HG03196 (cell line): ENCODE measurements around the gene TNNT3.

Experiments used
- ATAC-seq: cut with Tn5 transposase; IDR thresholded peaks from one replicate; pipeline ENCODE4 v1.9.1; 2021; ENCODE audit not compliant: unreplicated experiment

The TNNT3 gene

GRCh38 chr11:1949922-1950321 is 30.4 kb downstream of the TNNT3 start:
- no peak for ATAC-seq

- no peak for ATAC-seq
These were observed 33.4 kb downstream of the TNNT3 start for GRCh38 chr11:1952806-1953482.

- ATAC-seq, result no peak
These were observed 34.2 kb downstream of the TNNT3 start for GRCh38 chr11:1953489-1954266.

DNA sequence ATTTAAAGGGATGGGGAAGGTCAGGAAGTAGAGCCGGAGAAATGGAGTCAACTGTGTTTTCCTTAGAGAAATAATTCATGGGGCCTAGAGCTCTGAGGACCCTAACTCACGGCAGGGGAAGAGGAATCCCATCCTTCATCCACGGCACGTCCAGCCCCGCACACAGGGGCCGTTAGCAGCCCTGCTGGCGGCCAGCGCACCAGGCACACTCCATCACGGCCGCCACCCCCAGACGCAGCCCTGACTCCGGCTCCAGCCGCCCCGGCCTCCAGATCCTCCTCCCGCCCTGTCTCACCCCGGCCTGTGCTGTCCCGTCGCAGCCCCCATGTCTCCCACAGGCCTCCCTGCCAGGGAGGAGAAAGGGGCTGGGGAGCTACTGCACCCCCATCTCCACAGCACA is 38.9 kb downstream of the TNNT3 start:
- no peak for ATAC-seq

- no peak for ATAC-seq
These were observed 40.3 kb downstream of the TNNT3 start for GRCh38 chr11:1959786-1960185.

GRCh38 chr11:1963864-1964263 is 44.4 kb downstream of the TNNT3 start:
- no peak for ATAC-seq

DNA sequence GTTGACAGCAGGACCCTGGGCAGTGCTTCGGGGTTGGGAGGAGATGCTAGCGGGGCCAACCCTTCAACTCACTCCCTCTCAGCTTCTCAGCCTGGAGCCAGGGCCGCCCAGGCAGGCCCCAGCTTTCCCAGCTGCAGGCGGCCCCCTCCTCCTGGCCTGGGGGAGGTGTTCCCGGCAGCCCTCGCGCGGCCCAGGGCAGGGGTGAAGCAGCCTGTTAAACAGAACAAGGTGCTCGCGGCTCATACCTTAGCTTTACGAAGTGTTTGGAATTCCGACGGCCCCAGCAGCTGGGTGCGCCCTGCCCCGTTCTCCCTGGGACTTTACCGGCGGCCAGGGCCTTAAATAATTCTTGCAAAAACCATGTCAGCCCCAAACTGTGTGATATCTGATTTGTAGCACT is 44.8 kb downstream of the TNNT3 start:
- ATAC-seq, result no peak

DNA sequence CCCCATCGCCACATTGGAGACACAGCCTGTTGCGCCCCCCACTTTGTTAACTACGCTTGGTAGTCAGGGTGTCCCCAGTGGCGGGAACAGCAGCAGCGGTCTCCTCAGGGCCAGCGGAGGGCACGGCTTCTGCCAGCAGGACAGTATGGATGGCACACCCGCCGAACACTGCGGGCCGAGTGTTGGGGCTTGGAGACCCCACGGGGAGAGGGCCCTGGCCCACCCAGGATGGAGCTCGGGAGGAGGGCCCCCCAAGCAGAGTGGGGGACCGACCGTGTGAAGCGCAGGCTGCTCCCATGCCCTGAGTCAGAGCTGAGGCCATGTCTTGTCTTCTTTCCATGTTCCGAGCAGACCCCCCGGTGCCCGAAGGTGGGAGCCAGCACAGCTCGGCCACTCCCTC is 45.5 kb downstream of the TNNT3 start:
- ATAC-seq, result no peak

DNA sequence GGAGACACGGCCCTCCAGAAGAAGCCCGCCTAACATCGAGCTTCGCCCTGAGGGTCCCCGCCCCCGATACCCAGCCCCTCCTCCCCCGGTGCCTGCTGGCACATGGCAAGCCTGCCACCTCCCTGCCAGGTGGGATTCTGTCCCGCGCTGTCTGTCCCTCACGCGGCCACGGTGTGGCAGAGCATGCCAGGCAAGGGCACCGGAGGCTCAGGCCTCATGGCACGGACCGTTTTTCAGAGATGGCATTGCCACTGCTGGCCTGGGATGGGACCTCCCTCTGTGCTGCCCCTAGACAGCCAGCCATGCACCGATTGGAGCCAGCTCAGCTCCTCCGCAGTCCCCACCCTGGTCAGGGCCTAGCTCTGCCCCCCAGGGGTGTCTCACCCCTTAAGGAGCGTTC is 47.0 kb downstream of the TNNT3 start:
- ATAC-seq, result no peak

DNA sequence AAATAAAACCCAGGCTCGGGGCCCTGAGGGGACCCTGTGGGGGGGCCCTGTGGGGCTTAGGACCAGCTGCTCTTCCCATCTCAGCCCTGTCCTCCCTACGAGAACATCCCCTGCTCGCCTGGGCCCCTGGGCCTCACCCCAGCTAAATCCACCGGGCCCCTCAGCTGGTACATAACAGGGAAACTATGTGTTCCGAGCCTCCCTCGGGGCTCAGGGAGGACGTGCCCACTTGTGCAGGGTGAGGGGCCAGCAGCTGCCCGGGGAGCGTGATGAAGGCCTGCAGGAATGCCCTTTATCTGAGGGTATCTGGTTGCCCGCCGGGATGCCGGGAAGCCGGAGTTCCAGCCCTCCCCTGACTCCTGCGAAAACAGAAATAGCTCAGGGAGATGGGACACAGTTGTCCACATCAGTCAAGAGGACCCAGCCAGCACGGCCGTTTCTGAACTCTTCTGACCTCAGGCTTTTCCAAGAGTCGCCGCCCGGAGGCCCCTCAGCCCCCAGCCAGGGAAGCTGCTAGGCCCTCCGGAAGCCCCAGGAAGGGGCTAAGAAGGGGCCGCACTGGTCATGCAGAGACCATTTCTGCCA is 48.2 kb downstream of the TNNT3 start:
- no peak for ATAC-seq

- no peak for ATAC-seq
These were observed 49.0 kb downstream of the TNNT3 start for GRCh38 chr11:1968454-1969002.

DNA sequence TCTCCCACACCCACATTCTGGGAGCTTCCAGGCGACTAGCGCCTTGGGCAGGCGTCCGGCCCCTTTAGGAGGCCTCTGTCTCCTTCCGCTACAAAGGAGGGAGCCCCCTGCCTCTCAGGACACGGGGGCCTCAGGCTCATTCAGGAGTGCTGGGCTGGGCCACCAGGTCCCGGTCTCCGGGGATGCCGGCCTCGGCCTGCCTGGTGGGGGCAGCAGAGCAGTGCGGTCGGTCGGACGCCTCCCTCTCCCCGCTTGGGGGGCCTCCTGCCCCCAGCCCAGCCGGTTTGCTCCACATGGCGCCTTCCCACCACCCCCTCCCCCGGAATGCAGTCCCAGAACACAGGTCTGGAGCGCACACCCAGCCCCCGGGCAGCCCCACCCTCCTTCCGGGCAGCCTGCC is 49.5 kb downstream of the TNNT3 start:
- no peak for ATAC-seq

DNA sequence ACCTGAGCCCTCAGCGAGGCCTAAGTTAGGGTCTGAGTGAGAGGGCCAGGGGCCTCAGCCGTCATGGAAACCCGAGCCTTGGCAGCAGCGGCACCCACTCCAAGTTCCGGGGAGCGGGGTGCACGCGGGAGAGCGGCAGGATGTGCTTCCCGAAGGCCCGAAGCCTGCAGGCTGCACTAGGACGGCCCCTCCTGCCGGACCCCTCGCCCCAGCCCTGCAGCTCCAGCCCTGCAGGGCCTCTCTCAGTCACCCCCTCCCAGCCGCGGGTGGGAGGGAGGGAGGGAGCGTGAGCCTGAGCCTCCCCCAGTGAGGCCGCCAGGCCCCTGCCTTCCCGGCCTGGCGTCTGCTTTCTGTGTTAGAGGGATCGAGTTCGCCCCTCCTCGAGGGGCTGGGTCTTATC is 50.3 kb downstream of the TNNT3 start:
- ATAC-seq, result no peak

DNA sequence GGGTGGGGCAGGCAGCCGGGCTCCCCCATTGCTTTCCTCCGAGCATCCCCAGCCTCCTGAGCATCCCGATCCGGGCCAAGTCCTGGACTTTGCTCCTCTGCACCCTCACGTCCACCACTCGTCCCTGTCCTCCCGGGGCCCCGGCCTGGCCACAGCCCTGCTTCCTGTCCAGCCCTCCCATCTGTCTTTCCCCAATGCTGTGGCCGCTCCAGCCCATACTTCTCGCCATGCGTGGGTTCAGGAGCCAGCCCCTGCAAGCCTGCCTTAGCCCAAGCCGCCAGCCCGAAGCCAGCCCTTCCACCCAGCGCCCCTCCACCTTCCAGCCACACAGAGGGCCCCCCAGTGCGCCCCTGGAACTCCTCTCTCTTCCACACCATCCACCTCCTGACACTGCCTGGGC is 51.5 kb downstream of the TNNT3 start:
- no peak for ATAC-seq

GRCh38 chr11:1975185-1975584 is 55.7 kb downstream of the TNNT3 start:
- no peak for ATAC-seq

GRCh38 chr11:1978720-1979473 is 59.4 kb downstream of the TNNT3 start:
- no peak for ATAC-seq

GRCh38 chr11:1979607-1980006 is 60.1 kb downstream of the TNNT3 start:
- ATAC-seq, result no peak

DNA sequence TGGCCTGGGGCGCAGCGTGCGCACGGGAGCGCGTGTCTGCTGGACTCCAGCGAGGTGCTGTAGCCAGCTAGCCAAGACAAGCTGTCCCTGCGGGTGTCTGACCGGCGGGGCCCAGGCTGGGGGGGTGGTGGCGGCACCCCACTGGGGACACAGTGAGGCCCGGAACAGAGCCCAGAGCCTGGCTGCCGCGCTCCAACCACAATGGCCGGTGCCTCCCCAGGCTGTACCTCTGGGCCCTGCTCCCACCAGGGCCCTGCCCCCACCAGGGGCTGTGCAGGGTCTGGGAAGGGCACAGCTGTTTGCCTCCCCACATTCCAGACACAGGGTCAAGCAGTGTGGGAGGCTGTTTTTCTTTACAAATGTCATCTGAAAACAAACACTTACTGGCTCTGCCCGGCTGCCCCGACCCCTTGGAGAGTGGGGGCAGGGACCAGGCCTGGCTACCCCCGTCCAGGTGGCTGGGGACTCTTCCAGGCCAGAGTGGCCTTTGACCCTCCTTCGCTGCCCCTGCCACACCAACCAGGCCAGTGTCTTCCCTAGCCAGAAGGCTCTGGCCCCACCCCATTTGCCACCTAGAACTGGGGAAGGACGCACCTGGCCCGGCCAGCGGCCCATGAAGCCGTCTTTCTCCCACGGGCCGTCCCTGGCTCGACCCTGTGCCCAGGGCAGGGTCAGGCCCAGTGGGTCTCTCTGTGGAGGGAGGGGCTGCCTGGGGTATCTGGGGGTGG is 63.5 kb downstream of the TNNT3 start:
- no peak for ATAC-seq

GRCh38 chr11:1983601-1983961 is 64.1 kb downstream of the TNNT3 start:
- ATAC-seq, result no peak

DNA sequence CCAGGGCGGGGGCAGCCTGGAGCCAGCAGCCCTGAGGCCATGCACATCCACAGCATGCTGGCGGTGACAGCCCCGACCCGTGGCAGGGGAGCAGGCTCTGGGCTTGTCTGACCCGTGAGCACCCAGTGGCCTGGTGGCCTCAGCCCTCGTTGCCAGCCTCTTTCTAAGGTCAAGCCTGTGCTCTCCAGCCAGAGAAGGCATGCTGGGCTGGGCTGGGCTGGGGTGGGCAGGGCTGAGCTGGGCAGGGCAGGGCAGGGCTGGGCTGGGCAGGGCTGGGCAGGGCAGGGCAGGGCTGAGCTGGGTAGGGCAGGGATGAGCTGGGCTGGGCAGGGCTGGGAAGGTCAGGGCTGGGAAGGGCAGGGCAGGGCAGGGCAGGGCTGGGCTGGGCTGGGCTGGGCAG is 67.5 kb downstream of the TNNT3 start:
- no peak for ATAC-seq

DNA sequence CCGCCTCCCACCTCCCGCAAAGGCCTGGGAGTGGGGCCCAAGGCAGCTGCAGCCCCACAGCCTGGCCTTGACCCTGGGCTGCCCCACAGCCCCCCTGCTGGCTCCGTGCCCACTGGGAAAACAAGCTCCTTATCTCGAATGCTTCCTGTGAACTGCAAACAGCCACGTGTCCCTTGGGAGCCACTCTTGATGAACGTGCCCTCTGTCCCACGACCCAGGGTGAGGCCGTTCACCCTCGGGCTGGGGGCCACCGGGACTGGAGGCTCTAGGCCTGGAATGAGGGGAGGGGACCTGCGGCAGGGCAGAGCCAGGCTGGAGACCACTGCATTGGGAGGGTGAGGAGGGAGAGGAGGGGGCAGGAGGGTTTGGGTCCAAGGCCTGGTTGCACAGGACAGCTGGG is 68.7 kb downstream of the TNNT3 start:
- no peak for ATAC-seq
